ENCODE results near the gene IFNLR1.

DNA sequence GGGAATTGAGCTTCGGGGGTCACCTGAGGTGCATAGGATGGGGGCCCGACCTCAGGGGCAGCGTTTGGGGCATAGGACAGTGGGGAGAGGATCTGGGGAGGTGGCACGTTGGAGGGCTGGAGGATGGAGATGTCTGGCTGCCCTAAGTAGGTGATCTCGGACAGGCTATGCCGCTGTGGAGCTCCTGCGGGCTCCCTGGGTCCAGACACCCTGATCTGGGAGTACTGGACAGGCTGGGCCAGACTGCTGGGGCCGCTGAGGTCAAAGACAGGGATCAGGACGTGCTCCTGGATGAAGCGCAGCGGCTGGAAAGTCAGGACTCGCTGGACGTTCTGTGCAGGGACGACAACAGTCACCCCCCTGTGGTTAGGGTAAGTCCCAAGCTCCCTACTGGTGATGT, 65.7 kb downstream of the IFNLR1 start:
- TF ChIP-seq, protein P1, sequence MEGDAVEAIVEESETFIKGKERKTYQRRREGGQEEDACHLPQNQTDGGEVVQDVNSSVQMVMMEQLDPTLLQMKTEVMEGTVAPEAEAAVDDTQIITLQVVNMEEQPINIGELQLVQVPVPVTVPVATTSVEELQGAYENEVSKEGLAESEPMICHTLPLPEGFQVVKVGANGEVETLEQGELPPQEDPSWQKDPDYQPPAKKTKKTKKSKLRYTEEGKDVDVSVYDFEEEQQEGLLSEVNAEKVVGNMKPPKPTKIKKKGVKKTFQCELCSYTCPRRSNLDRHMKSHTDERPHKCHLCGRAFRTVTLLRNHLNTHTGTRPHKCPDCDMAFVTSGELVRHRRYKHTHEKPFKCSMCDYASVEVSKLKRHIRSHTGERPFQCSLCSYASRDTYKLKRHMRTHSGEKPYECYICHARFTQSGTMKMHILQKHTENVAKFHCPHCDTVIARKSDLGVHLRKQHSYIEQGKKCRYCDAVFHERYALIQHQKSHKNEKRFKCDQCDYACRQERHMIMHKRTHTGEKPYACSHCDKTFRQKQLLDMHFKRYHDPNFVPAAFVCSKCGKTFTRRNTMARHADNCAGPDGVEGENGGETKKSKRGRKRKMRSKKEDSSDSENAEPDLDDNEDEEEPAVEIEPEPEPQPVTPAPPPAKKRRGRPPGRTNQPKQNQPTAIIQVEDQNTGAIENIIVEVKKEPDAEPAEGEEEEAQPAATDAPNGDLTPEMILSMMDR (IDR thresholded peaks at IDR 0.05), result no peak
- no peak for TF ChIP-seq POLR2A (IDR thresholded peaks at IDR 0.05)
